ENCODE measurements around the gene PALM2AKAP2.

Gene PALM2AKAP2

GRCh38 chr9:109795613-109796012, 15.6 kb downstream of the PALM2AKAP2 start:
- TF ChIP-seq, protein P1, sequence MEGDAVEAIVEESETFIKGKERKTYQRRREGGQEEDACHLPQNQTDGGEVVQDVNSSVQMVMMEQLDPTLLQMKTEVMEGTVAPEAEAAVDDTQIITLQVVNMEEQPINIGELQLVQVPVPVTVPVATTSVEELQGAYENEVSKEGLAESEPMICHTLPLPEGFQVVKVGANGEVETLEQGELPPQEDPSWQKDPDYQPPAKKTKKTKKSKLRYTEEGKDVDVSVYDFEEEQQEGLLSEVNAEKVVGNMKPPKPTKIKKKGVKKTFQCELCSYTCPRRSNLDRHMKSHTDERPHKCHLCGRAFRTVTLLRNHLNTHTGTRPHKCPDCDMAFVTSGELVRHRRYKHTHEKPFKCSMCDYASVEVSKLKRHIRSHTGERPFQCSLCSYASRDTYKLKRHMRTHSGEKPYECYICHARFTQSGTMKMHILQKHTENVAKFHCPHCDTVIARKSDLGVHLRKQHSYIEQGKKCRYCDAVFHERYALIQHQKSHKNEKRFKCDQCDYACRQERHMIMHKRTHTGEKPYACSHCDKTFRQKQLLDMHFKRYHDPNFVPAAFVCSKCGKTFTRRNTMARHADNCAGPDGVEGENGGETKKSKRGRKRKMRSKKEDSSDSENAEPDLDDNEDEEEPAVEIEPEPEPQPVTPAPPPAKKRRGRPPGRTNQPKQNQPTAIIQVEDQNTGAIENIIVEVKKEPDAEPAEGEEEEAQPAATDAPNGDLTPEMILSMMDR (IDR thresholded peaks at IDR 0.05), result no peak

GRCh38 chr9:109796078-109796477, 16.1 kb downstream of the PALM2AKAP2 start:
- TF ChIP-seq, protein P1 (IDR thresholded peaks at IDR 0.05), result no peak

- TF ChIP-seq, protein P1 (IDR thresholded peaks at IDR 0.05), result no peak
These were observed 17.0 kb downstream of the PALM2AKAP2 start for GRCh38 chr9:109797006-109797405.

DNA sequence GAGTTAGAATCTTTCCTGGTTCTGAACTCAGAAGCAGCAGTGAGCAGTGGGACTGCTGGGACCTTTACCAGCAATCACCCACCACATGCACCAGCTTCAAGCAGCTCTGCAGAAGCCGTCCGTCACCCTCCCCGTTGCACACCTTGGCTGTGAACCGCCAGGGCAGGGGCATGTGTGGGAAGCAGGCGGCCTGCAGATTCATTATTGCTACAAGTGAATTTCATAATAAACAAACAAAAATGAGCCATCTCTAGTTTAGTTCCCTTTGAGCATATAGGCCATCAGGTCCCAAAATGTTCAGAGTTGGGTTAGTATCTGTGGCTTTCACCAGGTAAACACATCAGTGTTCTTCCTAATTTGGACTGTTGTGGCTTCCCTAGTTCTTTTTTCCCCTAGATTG, 17.5 kb downstream of the PALM2AKAP2 start:
- TF ChIP-seq, protein P1 (IDR thresholded peaks at IDR 0.05), result no peak

GRCh38 chr9:109799141-109799540, 19.1 kb downstream of the PALM2AKAP2 start:
- TF ChIP-seq, protein P1 (IDR thresholded peaks at IDR 0.05), result no peak

DNA sequence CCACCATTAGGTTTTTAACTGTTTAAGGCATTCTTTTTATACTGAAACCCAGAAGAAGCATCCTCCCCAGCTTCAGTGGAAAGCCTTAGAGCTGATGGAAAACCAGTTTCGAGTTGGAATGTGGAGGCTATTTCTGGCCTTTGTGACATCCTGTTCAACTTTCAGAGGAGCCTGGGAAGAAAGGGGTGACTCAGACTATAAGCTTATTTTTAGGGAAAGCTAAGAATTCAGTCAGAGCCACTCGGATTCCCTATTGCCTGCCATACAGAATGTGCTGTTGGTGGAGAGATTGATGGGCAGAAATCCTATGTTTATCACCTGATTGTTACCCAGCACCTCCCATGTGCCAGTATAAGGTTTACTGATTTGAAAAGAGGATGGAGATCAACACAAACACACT, 19.8 kb downstream of the PALM2AKAP2 start:
- TF ChIP-seq, protein P1 (IDR thresholded peaks at IDR 0.05), result no peak

- TF ChIP-seq, protein P1 (IDR thresholded peaks at IDR 0.05), result no peak
These were observed 21.5 kb downstream of the PALM2AKAP2 start for GRCh38 chr9:109801484-109801883.

DNA sequence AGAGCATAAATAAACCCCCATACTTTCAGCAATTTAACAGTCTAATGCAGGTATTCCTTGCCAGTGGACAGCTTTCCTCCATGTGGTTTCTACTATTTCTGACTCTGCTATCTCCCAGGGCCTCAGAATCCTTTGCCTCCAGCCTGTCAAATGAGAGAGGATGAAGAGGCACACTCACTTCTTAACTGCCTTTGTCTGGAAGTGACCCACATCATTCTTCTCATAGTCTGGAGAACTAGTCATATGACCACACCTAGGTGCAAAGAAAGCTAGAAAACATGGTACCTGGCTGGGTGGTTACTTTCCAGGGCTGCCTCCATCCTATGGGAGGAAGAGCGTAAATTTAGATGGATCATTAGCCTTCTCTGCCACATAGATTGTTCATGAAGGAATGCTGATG, 22.5 kb downstream of the PALM2AKAP2 start:
- TF ChIP-seq, protein P1 (IDR thresholded peaks at IDR 0.05), result no peak
